DOHH2 (cell line): Measurements from ENCODE around the gene POLR3K.

Source experiments
- H3F3A ChIP-seq: fragments of 200-600 bp; sonication (generic), shearing (Covaris generic); 2 replicates; pipeline ENCODE4 v1.6.0; 2016; ENCODE audit warnings: antibody characterized with exemption, mild to moderate bottlenecking; ENCODE audit not compliant: control insufficient read depth, insufficient read depth
- H3K27ac ChIP-seq: fragments of 200-600 bp; sonication (generic); 2 replicates; pipeline ENCODE4 v1.5.1; 2014; ENCODE audit warnings: low read depth, mild to moderate bottlenecking, low read length, moderate library complexity
- H3K27me3 ChIP-seq: fragments of 200-600 bp; sonication (generic); 2 replicates; pipeline ENCODE4 v1.6.1; 2014; ENCODE audit warnings: mild to moderate bottlenecking, low read length, mixed read lengths; ENCODE audit not compliant: control insufficient read depth
- H3K36me3 ChIP-seq: fragments of 200-600 bp; sonication (generic); 2 replicates; pipeline ENCODE4 v1.6.1; 2014; ENCODE audit warnings: mild to moderate bottlenecking, low read length, moderate library complexity, mixed read lengths; ENCODE audit not compliant: control insufficient read depth
- H3K4me1 ChIP-seq: fragments of 200-600 bp; sonication (generic); 2 replicates; pipeline ENCODE4 v1.6.1; 2014; ENCODE audit warnings: mild to moderate bottlenecking, low read length, mixed read lengths; ENCODE audit not compliant: control insufficient read depth
- H3K4me2 ChIP-seq: fragments of 200-600 bp; sonication (generic); 2 replicates; pipeline ENCODE4 v1.6.0; 2014; ENCODE audit warnings: mild to moderate bottlenecking, low read length, moderate library complexity
- H3K4me3 ChIP-seq: fragments of 200-600 bp; sonication (generic); 2 replicates; pipeline ENCODE4 v1.5.1; 2014; ENCODE audit warnings: mild to moderate bottlenecking, low read length, mixed read lengths
- H3K79me2 ChIP-seq: fragments of 200-600 bp; sonication (generic); 2 replicates; pipeline ENCODE4 v1.6.1; 2014; ENCODE audit warnings: mild to moderate bottlenecking, low read length, mixed read lengths; ENCODE audit not compliant: control insufficient read depth
- H3K9me2 ChIP-seq: fragments of 200-600 bp; sonication (generic); replicated peaks from 2 replicates; pipeline ENCODE4 v1.6.1; 2014; ENCODE audit warnings: mild to moderate bottlenecking, low read length, mixed read lengths; ENCODE audit not compliant: control insufficient read depth
- H3K9me3 ChIP-seq: fragments of 200-600 bp; sonication (generic); 2 replicates; pipeline ENCODE4 v1.6.1; 2014; ENCODE audit warnings: antibody characterized with exemption, low read length, mixed read lengths; ENCODE audit not compliant: control insufficient read depth, insufficient read depth
- H4K20me1 ChIP-seq: fragments of 200-600 bp; sonication (generic); 2 replicates; pipeline ENCODE4 v1.6.0; 2014; ENCODE audit warnings: low read depth, mild to moderate bottlenecking, antibody characterized with exemption, low read length, moderate library complexity; ENCODE audit not compliant: control insufficient read depth, insufficient read depth
- EZH2phosphoT487 ChIP-seq: fragments of 200-600 bp; sonication (generic); IDR thresholded peaks from 2 replicates; pipeline ENCODE4 v1.6.1; 2017; ENCODE audit warnings: borderline replicate concordance, mild to moderate bottlenecking, antibody characterized with exemption, low read length, moderate library complexity, mixed read lengths
- TF ChIP-seq, protein P1 (sequence below): fragments of 200-600 bp; sonication (generic); IDR thresholded peaks from one replicate; pipeline ENCODE4 v1.5.1; 2014; ENCODE audit warnings: antibody characterized with exemption, mild to moderate bottlenecking, low read depth, low read length; ENCODE audit not compliant: poor library complexity, severe bottlenecking

The POLR3K gene

DNA sequence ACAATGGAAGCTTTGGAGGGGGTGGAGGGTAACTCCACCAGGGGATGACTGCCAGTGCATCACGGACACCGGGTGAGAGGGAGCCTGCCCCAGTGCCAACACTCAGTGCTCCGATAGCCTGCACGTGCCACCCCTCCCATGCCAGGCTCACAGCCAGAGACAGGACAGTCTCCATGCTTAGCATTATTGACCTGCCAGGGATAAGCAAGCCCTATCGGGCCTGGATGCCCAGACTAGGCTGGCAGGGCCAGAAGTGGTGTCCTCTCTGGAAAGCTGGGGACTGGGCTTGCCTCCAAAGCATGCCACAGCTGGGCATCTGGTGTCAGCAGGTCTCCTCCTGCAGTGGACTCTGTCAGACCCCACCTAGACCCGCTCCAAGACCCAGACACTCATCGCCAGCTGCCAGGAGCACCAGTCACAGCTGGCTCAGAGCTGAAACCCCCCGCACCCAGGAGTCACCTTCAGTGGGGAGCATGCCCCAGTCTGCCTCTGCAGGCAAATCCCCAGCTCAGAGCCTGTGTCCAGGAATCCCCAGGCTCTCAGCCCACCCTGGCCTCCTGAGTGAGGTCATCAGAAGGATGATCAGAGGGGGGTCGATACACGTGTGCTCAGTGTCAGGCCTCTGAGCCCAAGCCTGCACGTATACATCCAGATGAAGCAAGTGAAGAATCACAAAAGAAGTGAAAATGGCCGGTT is 20.8 kb upstream of the POLR3K start:
- no peaks in the 10 kb centered on the region for H3K9me2 ChIP-seq
- H3K4me3 ChIP-seq: no peak overlapping the region
- H3K4me2 ChIP-seq: no peak overlapping the region
- H3K27me3 ChIP-seq: peaks cover 47% of the 10 kb centered on the region
- H3K9me3 ChIP-seq: no peaks in the 10 kb centered on the region
- no peak overlapping the region for H3K27ac ChIP-seq
- peaks cover 7% of the 10 kb centered on the region for H3K79me2 ChIP-seq
- no peaks in the 10 kb centered on the region for H4K20me1 ChIP-seq
- H3K36me3 ChIP-seq: no peaks in the 10 kb centered on the region
- H3K4me1 ChIP-seq: peaks cover 23% of the 10 kb centered on the region
- no peak for TF ChIP-seq EZH2phosphoT487
- TF ChIP-seq, protein P1, sequence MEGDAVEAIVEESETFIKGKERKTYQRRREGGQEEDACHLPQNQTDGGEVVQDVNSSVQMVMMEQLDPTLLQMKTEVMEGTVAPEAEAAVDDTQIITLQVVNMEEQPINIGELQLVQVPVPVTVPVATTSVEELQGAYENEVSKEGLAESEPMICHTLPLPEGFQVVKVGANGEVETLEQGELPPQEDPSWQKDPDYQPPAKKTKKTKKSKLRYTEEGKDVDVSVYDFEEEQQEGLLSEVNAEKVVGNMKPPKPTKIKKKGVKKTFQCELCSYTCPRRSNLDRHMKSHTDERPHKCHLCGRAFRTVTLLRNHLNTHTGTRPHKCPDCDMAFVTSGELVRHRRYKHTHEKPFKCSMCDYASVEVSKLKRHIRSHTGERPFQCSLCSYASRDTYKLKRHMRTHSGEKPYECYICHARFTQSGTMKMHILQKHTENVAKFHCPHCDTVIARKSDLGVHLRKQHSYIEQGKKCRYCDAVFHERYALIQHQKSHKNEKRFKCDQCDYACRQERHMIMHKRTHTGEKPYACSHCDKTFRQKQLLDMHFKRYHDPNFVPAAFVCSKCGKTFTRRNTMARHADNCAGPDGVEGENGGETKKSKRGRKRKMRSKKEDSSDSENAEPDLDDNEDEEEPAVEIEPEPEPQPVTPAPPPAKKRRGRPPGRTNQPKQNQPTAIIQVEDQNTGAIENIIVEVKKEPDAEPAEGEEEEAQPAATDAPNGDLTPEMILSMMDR: no peak
- no peaks in the 10 kb centered on the region for H3F3A ChIP-seq

- Histone ChIP-seq H3K36me3 (no peaks in the 10 kb centered on the region), H3F3A (no peaks in the 10 kb centered on the region), H3K4me3 (no peak within 1 kb of the TSS), H3K4me2 (no peak within 1 kb of the TSS), H3K9me3 (no peaks in the 10 kb centered on the region), H3K4me1 (peaks cover 17% of the 10 kb centered on the region), H3K27me3 (peaks cover 51% of the 10 kb centered on the region), H3K27ac (no peak within 1 kb of the TSS), H3K79me2 (no peaks in the 10 kb centered on the region), H3K9me2 (no peaks in the 10 kb centered on the region), H4K20me1 (no peaks in the 10 kb centered on the region)
- TF ChIP-seq, protein P1: no peak
- peak; percentile 35; the same call in 1 of the 2 replicates for TF ChIP-seq EZH2phosphoT487
Measured at GRCh38 chr16:72561-73548, 19.4 kb upstream of the POLR3K start, which contains the start of gene RHBDF1. RHBDF1 (minus strand) TSS chr16:72631; CDS start chr16:65015, 7,616 bp downstream.

DNA sequence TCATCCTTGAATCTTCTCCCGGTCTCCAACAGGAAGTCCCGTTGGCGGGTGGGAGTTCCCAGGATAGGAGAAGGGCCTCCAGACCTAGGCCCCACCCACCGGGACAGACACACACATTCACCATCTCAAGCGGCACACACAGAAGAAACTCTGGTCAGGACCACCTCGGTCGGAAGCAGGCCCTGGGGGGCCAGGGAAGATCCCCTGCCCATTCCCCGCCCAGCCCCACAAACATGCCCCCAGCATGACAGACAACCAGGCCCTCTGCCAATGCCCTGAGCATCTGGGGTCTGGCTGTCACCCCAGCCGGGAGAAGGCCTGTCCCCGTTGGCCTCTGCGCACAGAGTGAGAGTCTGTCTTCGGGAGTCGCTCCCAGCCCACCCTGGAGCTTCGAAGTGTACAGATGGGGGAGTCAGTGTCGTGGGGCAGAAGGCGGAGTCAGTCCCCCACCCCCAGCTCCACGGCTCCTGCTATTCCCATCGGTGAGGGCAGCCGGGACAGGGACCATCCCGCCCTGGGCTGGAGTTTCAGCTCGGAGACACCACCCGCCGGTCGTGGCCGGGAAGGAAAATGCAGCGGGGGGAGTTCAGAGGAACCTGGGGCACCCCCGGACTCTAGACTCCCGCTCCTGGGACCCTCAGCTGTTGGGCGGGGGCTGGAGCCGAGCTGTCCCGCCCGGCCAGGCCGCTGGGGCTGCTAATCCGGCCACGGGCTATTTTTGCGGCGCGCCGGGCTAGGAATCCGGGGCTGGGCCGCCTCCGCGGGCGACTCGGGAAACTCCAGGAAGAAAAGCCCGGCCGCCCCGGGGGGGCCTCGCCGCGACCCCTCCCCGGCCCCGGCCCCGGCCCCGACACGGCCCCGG is 18.4 kb upstream of the POLR3K start:
- no peaks in the 10 kb centered on the region for H3K79me2 ChIP-seq
- H3K4me2 ChIP-seq: no peak overlapping the region
- no peak overlapping the region for H3K4me3 ChIP-seq
- no peaks in the 10 kb centered on the region for H3F3A ChIP-seq
- no peak overlapping the region for H3K27ac ChIP-seq
- H3K36me3 ChIP-seq: no peaks in the 10 kb centered on the region
- peaks cover 10% of the 10 kb centered on the region for H3K4me1 ChIP-seq
- TF ChIP-seq EZH2phosphoT487: no peak
- TF ChIP-seq, protein P1: no peak
- peaks cover 59% of the 10 kb centered on the region for H3K27me3 ChIP-seq
- H3K9me2 ChIP-seq: no peaks in the 10 kb centered on the region
- no peaks in the 10 kb centered on the region for H4K20me1 ChIP-seq
- H3K9me3 ChIP-seq: no peaks in the 10 kb centered on the region
